ENCODE results near the gene DKK1.
"Not testable (repeated sequence)": the region's sequence is repeated elsewhere in the genome, so short reads cannot be mapped to it uniquely, and the experiment has no call there.

DKK1 gene

GRCh38 chr10:52318822-52319464, 4.9 kb downstream of the DKK1 start:
- no peak for DNase-seq

- DNase-seq = no peak
Measured at GRCh38 chr10:52319926-52320325, 5.8 kb downstream of the DKK1 start.

GRCh38 chr10:52322323-52322722, 8.2 kb downstream of the DKK1 start:
- no peak for DNase-seq

- DNase-seq = no peak
Measured at GRCh38 chr10:52322936-52323335, 8.9 kb downstream of the DKK1 start.

- no peak for DNase-seq
Measured at GRCh38 chr10:52326382-52326781, 12.3 kb downstream of the DKK1 start.

- DNase-seq = no peak
Measured at GRCh38 chr10:52331638-52332364, 17.7 kb downstream of the DKK1 start.

GRCh38 chr10:52332815-52333214, 18.7 kb downstream of the DKK1 start:
- no peak for DNase-seq

- no peak for DNase-seq
Measured at GRCh38 chr10:52334595-52334994, 20.5 kb downstream of the DKK1 start.

GRCh38 chr10:52335665-52336064, 21.6 kb downstream of the DKK1 start:
- no peak for DNase-seq

GRCh38 chr10:52337225-52337624, 23.1 kb downstream of the DKK1 start:
- no peak for DNase-seq

- no peak for DNase-seq
Measured at GRCh38 chr10:52343439-52343838, 29.4 kb downstream of the DKK1 start.

GRCh38 chr10:52346394-52347326, 32.6 kb downstream of the DKK1 start:
- no peak for DNase-seq

GRCh38 chr10:52347327-52347667, 33.2 kb downstream of the DKK1 start:
- DNase-seq = no peak

- no peak for DNase-seq
Measured at GRCh38 chr10:52348037-52348564, 34.0 kb downstream of the DKK1 start.

- DNase-seq = no peak
Measured at GRCh38 chr10:52351914-52352330, 37.8 kb downstream of the DKK1 start.

- DNase-seq = no peak
Measured at GRCh38 chr10:52353205-52353604, 39.1 kb downstream of the DKK1 start.

GRCh38 chr10:52353960-52354394, 39.9 kb downstream of the DKK1 start:
- DNase-seq = no peak

GRCh38 chr10:52357971-52358370, 43.9 kb downstream of the DKK1 start:
- no peak for DNase-seq

GRCh38 chr10:52359441-52359840, 45.4 kb downstream of the DKK1 start:
- no peak for DNase-seq

GRCh38 chr10:52365547-52366432, 51.7 kb downstream of the DKK1 start:
- DNase-seq = not testable (repeated sequence)

Measured in NCI-H2081 treated with DMSO at 0.1 percent for 48 hours (cell line).